Measurements from ENCODE around the gene GPRC5A.
"Not testable (repeated sequence)": the region's sequence is repeated elsewhere in the genome, so short reads cannot be mapped to it uniquely, and the experiment has no call there.

Gene GPRC5A, protein sequence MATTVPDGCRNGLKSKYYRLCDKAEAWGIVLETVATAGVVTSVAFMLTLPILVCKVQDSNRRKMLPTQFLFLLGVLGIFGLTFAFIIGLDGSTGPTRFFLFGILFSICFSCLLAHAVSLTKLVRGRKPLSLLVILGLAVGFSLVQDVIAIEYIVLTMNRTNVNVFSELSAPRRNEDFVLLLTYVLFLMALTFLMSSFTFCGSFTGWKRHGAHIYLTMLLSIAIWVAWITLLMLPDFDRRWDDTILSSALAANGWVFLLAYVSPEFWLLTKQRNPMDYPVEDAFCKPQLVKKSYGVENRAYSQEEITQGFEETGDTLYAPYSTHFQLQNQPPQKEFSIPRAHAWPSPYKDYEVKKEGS

DNA sequence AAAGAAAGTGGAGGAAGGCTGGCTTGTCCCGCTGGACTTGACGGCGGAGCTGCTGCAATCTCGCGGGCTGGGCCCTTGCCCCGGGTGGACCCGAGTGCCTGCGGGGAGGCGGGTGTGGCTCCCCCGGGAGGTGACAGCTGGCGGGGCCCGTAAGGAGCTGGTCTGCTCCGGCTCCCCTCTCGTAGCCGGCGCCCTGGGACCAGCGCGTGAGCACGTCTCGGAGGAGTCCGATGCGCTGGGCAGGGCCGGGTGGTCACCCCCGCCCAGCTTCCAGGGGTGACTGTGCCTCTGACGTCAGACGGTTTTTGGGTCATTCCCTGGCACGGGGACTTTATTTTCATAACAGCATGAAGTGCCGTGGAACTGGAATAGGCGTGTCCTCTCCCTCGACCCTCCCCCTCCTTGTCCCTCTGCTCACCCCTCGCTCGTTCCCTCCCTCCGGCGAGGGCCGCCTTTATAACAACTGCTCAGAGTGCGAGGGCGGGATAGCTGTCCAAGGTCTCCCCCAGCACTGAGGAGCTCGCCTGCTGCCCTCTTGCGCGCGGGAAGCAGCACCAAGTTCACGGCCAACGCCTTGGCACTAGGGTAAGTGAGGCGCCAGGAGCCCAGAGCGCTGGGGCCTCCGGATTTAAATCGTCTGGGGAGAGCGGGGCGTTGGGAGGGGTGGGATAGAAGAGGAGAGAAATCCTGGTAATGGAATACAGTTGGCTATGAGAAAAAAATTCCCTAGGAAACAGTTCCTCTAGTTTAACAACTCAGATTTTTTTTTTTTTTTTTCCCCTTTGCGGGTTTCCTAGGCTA, at the start of gene GPRC5A:
Gene GPRC5A, plus strand, starts transcription at position 483 of the 801 bp plus-strand sequence. CDS start 16,688 bp downstream, outside the sequence.
- DNase-seq, result no peak

DNA sequence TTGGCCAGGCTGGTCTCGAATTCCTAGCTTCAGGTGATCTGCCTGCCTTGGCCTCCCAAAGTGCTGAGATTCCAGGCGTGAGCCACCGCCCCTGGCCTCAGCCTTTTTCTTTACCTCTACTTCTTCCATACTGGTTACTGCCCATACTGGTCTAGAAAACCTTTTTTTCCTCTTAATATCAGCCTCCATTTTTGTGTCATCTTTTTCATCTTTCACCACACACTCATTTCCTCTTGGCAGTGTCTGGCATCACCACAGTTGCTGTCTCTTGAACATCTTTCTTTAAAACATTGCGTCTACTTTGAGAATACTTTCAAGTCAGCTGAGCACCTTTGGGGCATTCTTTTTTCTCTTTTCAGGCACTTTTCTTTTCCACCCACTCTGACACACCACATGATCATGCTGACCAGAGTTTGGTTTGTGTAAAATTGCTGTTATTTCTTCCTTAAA, 45.5 kb upstream of the GPRC5A start:
- DNase-seq, result no peak

- DNase-seq, result not testable (repeated sequence)
Measured at GRCh38 chr12:12846780-12847179, 44.6 kb upstream of the GPRC5A start.

- no peak for DNase-seq
Measured at GRCh38 chr12:12853435-12853834, 37.9 kb upstream of the GPRC5A start.

DNA sequence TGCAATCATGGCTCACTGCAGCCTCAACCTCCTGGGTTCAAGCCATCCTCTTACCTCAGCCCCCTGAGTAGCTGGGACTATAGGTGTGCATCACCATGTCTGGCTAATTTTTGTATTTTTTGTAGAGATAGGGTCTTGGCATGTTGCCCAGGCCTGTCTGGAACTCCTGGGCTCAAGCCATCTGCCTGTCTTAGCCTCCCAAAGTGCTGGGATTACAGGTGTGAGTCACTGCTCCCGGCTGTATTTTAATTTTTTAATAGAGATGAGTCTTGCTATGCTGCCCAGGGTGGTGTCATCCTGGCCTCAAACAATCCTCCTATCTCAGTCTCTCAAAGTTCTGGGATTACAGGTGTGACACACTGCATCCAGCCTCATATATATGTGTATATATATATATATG, 31.7 kb upstream of the GPRC5A start:
- no peak for DNase-seq

DNA sequence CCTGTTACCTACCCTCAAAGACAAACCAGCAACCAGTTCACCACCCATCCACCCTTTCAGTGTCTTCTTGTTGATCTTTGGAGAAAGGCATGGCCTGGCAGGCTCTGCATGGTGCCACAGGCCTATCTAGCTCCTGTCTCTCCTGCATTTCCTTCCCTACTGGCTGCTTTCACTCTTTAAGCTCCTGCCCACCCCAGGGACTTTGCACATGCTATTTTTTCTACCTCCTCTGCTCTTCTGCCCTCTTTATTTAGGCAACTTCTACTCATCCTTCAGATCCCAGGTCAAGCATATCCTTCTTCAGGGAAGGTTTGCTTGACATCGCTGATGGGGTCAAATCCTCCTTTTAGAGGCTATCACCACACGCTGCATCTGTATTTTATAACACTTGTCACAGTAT, 27.1 kb upstream of the GPRC5A start:
- DNase-seq, result no peak

- no peak for DNase-seq
Measured at GRCh38 chr12:12868477-12869235, 22.7 kb upstream of the GPRC5A start.

DNA sequence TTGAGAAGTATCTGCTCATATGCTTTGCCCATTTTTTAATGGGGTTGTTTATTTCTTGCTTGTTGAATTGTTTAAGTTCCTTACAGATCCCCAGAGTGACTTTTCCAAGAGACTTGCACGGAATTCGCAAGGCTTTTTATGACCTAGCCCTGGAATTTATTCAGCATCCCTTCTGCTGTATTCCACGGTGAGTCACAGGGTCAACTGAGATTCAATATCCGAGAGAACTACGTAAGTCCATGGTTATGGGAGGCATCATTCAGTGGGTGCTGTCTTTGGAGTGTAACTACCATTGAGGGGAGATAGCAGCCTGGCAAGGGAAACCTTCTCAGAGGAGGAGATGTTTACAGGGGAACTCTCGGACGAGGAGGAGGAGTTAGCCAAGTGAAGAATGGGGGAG, 20.9 kb upstream of the GPRC5A start:
- no peak for DNase-seq

GRCh38 chr12:12871587-12872138, 19.7 kb upstream of the GPRC5A start:
- no peak for DNase-seq

DNA sequence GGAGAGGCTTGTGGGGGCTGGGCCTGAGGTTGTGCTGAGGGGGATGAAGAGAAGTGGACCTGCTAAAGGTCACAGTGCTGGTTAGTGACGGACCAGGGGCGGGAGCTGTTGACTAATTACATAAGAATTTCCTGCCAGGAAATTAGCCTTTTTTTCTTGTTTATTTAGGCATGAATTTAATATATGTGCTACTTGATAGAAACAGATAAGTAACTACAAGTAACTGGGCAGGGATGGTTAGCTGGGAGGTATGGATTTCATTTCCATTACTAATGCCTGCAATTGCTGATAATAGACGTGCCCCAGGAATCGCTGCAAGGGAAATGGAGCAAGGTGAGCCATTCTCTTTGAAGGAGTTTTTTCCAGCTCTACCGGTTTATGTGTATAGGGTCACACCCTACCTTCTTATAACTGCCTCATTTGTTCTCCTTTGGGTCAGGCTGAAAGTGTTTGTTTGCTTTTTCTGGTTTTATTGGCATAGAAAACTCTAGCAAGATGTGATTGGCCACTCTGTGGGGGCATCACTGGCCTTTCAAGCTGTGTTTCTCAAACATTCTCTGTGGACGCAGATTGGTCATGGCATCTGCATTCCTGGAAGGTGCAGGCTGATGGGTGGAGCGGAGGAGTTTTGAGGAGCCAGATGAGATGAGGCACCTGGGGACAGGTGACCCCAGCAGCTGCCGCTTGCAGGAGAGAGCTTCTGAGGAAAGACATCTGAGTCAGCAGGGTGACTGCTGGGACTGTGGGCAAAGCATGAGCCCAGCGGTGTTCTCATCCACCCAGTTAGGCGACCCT, 19.0 kb upstream of the GPRC5A start:
- no peak for DNase-seq

- no peak for DNase-seq
Measured at GRCh38 chr12:12872934-12873275, 18.5 kb upstream of the GPRC5A start.

- DNase-seq, result no peak
Measured at GRCh38 chr12:12874029-12874428, 17.3 kb upstream of the GPRC5A start.

- not testable (repeated sequence) for DNase-seq
Measured at GRCh38 chr12:12875301-12875700, 16.1 kb upstream of the GPRC5A start.

DNA sequence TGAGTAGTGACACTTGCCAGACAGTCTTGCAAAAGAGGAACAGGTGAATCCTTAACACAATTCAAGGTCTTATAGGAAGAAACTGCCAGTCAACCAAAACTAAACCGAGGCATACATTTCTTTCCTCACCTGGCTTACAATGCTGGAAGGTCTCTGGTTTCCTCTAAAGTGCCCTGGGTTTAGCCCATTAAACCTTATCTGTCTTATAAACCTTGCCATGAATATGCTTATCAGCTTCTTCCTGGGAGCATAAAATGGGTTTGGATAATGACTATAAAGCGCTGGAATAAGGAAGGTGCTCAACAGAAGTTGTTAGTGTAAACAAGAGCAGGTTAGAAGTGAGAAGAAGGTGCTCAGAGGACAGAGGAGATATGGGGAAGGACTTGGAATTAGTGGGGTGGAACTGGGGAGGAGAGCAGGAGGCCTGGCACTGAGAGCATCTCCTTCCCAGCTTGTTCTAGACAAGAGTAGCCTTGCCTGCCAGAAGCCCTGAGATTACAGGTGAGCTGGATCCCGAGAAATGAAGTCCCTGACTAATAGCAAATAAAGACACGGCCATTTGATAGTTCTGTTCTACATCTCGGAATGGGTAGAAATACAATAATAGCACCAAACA, 14.1 kb upstream of the GPRC5A start:
- DNase-seq, result no peak

DNA sequence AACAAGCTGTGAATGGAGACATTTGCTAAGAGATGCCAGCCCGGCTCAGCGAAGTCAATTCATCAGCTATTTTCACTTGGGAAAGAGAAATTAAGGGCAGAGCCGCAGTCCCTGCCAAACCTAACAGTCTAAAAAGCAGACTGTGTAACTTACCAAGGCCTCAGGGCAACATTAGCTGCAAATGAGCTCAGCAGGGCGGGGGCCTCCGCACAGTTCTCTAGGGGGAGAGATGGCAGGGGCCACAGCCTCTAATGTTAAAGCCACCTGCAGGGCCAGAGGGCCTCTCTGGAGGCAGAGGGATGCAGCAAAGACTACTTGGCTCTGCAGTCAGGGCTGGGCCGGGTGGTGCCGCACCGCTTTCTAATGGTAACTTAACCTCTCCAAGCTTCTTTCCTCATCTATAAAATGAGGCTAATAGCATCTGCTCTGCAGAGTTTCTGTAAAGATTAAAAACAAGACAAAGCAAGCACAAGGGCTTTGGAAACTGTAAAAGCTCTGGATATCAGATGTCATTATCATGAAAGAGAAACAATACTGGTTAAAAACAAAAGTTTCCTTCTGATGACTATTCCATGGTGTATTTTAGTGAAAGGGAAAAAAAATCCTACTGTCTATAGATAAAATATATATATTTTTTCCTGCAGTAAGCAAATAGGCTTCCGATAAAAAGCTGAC, 13.4 kb upstream of the GPRC5A start:
- DNase-seq, result no peak

- peak; percentile 10 for DNase-seq
Measured at GRCh38 chr12:12880537-12880936, 10.8 kb upstream of the GPRC5A start.

DNA sequence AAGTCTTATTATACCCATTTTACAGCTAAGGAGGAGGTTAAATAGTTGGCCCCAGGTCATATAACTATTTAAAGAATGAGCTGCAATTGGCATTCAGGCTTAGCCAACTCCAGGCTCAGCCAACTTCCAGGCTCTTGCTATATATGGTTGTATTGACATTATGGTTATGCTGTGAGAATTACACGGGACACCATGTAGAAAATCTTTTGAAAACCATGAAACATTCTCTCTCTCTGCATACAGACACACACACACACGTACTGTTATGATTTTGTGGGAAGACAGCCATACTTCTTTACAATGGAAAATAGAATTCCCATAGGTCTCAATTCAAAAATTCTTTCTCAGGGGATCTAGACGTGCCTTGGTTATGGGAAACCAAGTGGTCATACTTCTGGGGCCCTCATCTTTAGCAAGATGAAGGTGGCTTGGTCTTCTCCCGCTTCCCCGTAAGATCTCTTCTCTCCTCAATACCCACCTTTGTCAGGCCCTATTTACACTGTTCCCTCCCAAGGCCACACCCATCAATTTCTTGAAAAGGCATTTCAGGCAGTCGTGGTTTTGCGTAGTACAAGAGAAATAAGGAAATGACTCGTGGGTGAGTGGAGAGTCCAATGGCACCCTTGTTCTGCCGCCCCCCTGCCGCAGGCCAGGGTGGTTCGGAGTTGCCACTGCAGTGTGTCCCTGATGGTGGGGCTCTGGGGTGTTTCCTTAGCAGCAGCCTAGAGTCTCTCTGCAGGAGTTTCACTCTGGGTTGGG, 10.0 kb upstream of the GPRC5A start:
- DNase-seq, result no peak

DNA sequence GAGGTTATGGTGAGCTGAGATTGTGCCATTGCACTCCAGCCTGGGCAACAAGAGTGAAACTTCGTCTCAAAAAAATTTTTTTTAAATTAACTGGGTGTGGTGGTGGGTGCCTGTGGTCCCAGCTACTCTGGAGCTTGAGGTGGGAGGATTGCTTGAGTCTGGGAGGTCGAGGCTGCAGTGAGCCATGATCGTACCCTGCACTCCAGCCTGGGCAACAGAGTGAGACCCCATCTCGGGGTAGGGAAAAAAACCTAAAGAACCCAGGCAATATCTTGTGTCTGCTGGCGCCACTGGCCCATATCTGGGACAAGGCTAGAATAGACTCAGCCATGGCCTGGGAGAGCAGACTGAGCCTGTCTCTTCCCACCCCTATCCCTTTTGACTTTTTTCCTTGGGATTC, 9.1 kb upstream of the GPRC5A start:
- DNase-seq, result no peak

GRCh38 chr12:12883369-12884001, 7.9 kb upstream of the GPRC5A start:
- DNase-seq, result no peak
